ENCODE measurements around the gene SYNRG. TPM values are rescaled to one million over a fixed set of nuclear protein-coding genes. Genes with fewer than 3 reads are reported as not detected.

Gene SYNRG
- total and polyA plus RNA-seq, 4 donors: 5.9 to 67.4 (median 22.3) TPM

- Histone ChIP-seq H3K9ac (ENCODE audit: insufficient read depth in 1 of 2, low read length in 2 of 2) (no peak overlapping the region), H3K36me3 (ENCODE audit: control insufficient read depth in 4 of 4, insufficient read depth in 4 of 4, low read length in 4 of 4) (no peaks in the 10 kb centered on the region), H3K9me3 (ENCODE audit: control insufficient read depth in 4 of 4, insufficient read depth in 3 of 4, low read length in 3 of 4) (no peaks in the 10 kb centered on the region), H3K4me3 (no peak overlapping the region), H3K27ac (ENCODE audit: low read depth in 1 of 2, low read length in 1 of 2) (no peak overlapping the region), H3K4me1 (ENCODE audit: control insufficient read depth in 5 of 5, insufficient read depth in 5 of 5, low read length in 5 of 5) (no peaks in the 10 kb centered on the region), H3K27me3 (ENCODE audit: control insufficient read depth in 3 of 3, insufficient read depth in 3 of 3, low read length in 2 of 3) (no peaks in the 10 kb centered on the region)
- DNase-seq: no peak
- TF ChIP-seq, protein P1, sequence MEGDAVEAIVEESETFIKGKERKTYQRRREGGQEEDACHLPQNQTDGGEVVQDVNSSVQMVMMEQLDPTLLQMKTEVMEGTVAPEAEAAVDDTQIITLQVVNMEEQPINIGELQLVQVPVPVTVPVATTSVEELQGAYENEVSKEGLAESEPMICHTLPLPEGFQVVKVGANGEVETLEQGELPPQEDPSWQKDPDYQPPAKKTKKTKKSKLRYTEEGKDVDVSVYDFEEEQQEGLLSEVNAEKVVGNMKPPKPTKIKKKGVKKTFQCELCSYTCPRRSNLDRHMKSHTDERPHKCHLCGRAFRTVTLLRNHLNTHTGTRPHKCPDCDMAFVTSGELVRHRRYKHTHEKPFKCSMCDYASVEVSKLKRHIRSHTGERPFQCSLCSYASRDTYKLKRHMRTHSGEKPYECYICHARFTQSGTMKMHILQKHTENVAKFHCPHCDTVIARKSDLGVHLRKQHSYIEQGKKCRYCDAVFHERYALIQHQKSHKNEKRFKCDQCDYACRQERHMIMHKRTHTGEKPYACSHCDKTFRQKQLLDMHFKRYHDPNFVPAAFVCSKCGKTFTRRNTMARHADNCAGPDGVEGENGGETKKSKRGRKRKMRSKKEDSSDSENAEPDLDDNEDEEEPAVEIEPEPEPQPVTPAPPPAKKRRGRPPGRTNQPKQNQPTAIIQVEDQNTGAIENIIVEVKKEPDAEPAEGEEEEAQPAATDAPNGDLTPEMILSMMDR (IDR thresholded peaks at IDR 0.05; ENCODE audit: control extremely low read depth, extremely low read depth): no peak
- no peak for ATAC-seq (ENCODE audit: insufficient read depth, low FRiP score)
- 95 to 96% methylated on average over 6 of the region's 6 CpGs for WGBS, 2 donors
Measured at GRCh38 chr17:37503148-37503547, 106.1 kb downstream of the SYNRG start.

DNA sequence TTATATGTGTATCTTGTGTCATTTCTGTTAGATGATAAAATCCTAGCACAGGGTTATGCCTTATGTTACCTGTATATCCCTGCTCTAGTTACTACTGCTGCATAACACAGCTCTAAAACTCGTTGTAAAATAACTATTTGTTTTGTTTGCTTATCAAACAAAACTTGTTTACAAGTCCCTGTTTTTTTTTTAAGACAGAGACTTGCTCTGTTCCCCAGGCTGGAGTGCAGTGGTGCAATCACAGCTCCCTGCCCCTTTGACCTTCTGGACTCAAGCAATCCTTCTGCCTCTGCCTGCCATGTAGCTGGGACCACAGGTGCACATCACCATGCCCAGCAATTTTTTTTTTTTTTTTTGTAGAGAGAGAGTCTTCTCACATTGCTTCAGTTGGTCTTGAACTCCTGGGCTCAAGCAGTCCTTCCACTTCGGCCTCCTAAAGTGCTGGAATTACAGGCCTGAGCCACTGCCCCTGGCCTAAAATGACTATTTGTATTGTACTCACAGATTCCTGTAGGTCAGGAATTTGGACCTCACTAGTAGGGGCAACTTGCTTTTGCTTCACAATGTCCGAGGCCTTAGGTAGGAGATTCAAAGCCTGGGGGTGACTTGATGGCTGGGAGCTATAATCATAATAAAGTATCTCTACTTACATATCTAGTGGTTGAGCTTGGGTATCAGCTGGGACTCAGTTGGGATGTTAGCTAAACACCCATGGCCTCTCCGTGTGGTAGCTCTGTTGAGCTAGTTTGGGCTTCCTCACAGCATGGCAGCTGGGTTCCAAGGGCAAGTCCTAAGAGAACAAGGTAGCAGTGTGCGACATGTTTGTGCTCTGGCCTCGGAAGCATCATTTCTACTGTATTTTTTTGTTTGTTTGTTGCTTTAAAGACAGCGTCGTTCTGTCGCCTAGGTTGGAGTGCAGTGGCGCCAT lies 106.9 kb downstream of the SYNRG start:
- no peaks in the 10 kb centered on the region for H3K9me3 ChIP-seq (ENCODE audit: control insufficient read depth in 4 of 4, insufficient read depth in 3 of 4, low read length in 3 of 4)
- H3K9ac ChIP-seq (ENCODE audit: insufficient read depth in 1 of 2, low read length in 2 of 2): no peak overlapping the region
- no peak for ATAC-seq (ENCODE audit: insufficient read depth, low FRiP score)
- WGBS, 2 donors: 87 to 93% methylated on average over 10 of the region's 10 CpGs
- DNase-seq: no peak
- no peaks in the 10 kb centered on the region for H3K36me3 ChIP-seq (ENCODE audit: control insufficient read depth in 4 of 4, insufficient read depth in 4 of 4, low read length in 4 of 4)
- H3K27ac ChIP-seq (ENCODE audit: low read depth in 1 of 2, low read length in 1 of 2): no peak overlapping the region
- no peaks in the 10 kb centered on the region for H3K27me3 ChIP-seq (ENCODE audit: control insufficient read depth in 3 of 3, insufficient read depth in 3 of 3, low read length in 2 of 3)
- no peaks in the 10 kb centered on the region for H3K4me1 ChIP-seq (ENCODE audit: control insufficient read depth in 5 of 5, insufficient read depth in 5 of 5, low read length in 5 of 5)
- TF ChIP-seq, protein P1 (IDR thresholded peaks at IDR 0.05; ENCODE audit: control extremely low read depth, extremely low read depth): no peak
- no peak overlapping the region for H3K4me3 ChIP-seq

- ATAC-seq (ENCODE audit: insufficient read depth, low FRiP score) (no peak), DNase-seq (no peak)
- Histone ChIP-seq H3K4me3 (no peak overlapping the region), H3K36me3 (ENCODE audit: control insufficient read depth in 4 of 4, insufficient read depth in 4 of 4, low read length in 4 of 4) (no peaks in the 10 kb centered on the region), H3K27me3 (ENCODE audit: control insufficient read depth in 3 of 3, insufficient read depth in 3 of 3, low read length in 2 of 3) (no peaks in the 10 kb centered on the region), H3K9ac (ENCODE audit: insufficient read depth in 1 of 2, low read length in 2 of 2) (no peak overlapping the region), H3K9me3 (ENCODE audit: control insufficient read depth in 4 of 4, insufficient read depth in 3 of 4, low read length in 3 of 4) (no peaks in the 10 kb centered on the region), H3K27ac (ENCODE audit: low read depth in 1 of 2, low read length in 1 of 2) (no peak overlapping the region), H3K4me1 (ENCODE audit: control insufficient read depth in 5 of 5, insufficient read depth in 5 of 5, low read length in 5 of 5) (no peaks in the 10 kb centered on the region)
- TF ChIP-seq, protein P1 (IDR thresholded peaks at IDR 0.05; ENCODE audit: control extremely low read depth, extremely low read depth): no peak
Measured at GRCh38 chr17:37500378-37500777, 108.8 kb downstream of the SYNRG start.

Measured in lung (tissue), 12 donors.